ENCODE measurements around the gene SH3PXD2B.
"Not testable (repeated sequence)": the region's sequence is repeated elsewhere in the genome, so short reads cannot be mapped to it uniquely, and the experiment has no call there.

Gene SH3PXD2B

GRCh38 chr5:172417983-172418630 lies 36.2 kb downstream of the SH3PXD2B start:
- DNase-seq (ENCODE audit: low read depth): no peak

- no peak for DNase-seq (ENCODE audit: low read depth)
Measured at GRCh38 chr5:172417130-172417841, 37.0 kb downstream of the SH3PXD2B start.

GRCh38 chr5:172415362-172416275 lies 38.7 kb downstream of the SH3PXD2B start:
- no peak for DNase-seq (ENCODE audit: low read depth)

GRCh38 chr5:172414531-172415361 lies 39.6 kb downstream of the SH3PXD2B start:
- no peak for DNase-seq (ENCODE audit: low read depth)

- DNase-seq (ENCODE audit: low read depth): no peak
Measured at GRCh38 chr5:172413601-172414171, 40.6 kb downstream of the SH3PXD2B start.

- DNase-seq (ENCODE audit: low read depth): no peak
Measured at GRCh38 chr5:172412724-172413286, 41.5 kb downstream of the SH3PXD2B start.

GRCh38 chr5:172411484-172412072 lies 42.7 kb downstream of the SH3PXD2B start:
- DNase-seq (ENCODE audit: low read depth): no peak

GRCh38 chr5:172410662-172411483 lies 43.5 kb downstream of the SH3PXD2B start:
- no peak for DNase-seq (ENCODE audit: low read depth)

GRCh38 chr5:172410160-172410559 lies 44.2 kb downstream of the SH3PXD2B start:
- no peak for DNase-seq (ENCODE audit: low read depth)

- DNase-seq (ENCODE audit: low read depth): not testable (repeated sequence)
Measured at GRCh38 chr5:172409477-172409876, 44.8 kb downstream of the SH3PXD2B start.

GRCh38 chr5:172407822-172408221 lies 46.5 kb downstream of the SH3PXD2B start:
- no peak for DNase-seq (ENCODE audit: low read depth)

- no peak for DNase-seq (ENCODE audit: low read depth)
Measured at GRCh38 chr5:172407241-172407691, 47.1 kb downstream of the SH3PXD2B start.

GRCh38 chr5:172405226-172406107 lies 48.9 kb downstream of the SH3PXD2B start:
- DNase-seq (ENCODE audit: low read depth): no peak

GRCh38 chr5:172404746-172405145 lies 49.6 kb downstream of the SH3PXD2B start:
- no peak for DNase-seq (ENCODE audit: low read depth)

GRCh38 chr5:172403817-172404216 lies 50.5 kb downstream of the SH3PXD2B start:
- DNase-seq (ENCODE audit: low read depth): no peak

GRCh38 chr5:172403189-172403796 lies 51.0 kb downstream of the SH3PXD2B start:
- no peak for DNase-seq (ENCODE audit: low read depth)

GRCh38 chr5:172402531-172403188 lies 51.7 kb downstream of the SH3PXD2B start:
- no peak for DNase-seq (ENCODE audit: low read depth)

- DNase-seq (ENCODE audit: low read depth): not testable (repeated sequence)
Measured at GRCh38 chr5:172402031-172402430, 52.3 kb downstream of the SH3PXD2B start.
